SU-DHL-6 (cell line): Measurements from ENCODE around the gene PLD1.

ENCODE experiments used
- H2AFZ ChIP-seq: fragments of 200-600 bp; sonication (generic); 2 replicates; pipeline ENCODE4 v1.6.1; 2014; ENCODE audit warnings: low read depth, mild to moderate bottlenecking, moderate library complexity, mixed read lengths, antibody characterized with exemption, low read length; ENCODE audit not compliant: severe bottlenecking
- H3F3A ChIP-seq: fragments of 200-600 bp; shearing (Covaris generic); 2 replicates; pipeline ENCODE4 v1.6.0; 2016; ENCODE audit warnings: antibody characterized with exemption, mild to moderate bottlenecking; ENCODE audit not compliant: insufficient read depth
- H3K27ac ChIP-seq: fragments of 200-600 bp; sonication (generic); 2 replicates; pipeline ENCODE4 v1.5.1; 2016; ENCODE audit warnings: low read depth, mild to moderate bottlenecking, low read length, moderate library complexity, mixed read lengths
- H3K27me3 ChIP-seq: fragments of 200-600 bp; sonication (generic), shearing (Covaris generic); 2 replicates; pipeline ENCODE4 v1.6.0; 2014; ENCODE audit warnings: mild to moderate bottlenecking, low read length
- H3K36me3 ChIP-seq: fragments of 200-600 bp; sonication (generic); 2 replicates; pipeline ENCODE4 v1.6.1; 2014; ENCODE audit warnings: mild to moderate bottlenecking, low read length, mixed read lengths
- H3K4me2 ChIP-seq: fragments of 300-600, 200-600 bp; shearing (Covaris generic), sonication (generic); 2 replicates; pipeline ENCODE4 v1.6.0; 2014; ENCODE audit warnings: low read length, low read depth, mild to moderate bottlenecking; ENCODE audit not compliant: poor library complexity, severe bottlenecking
- H3K4me3 ChIP-seq: fragments of 200-600 bp; sonication (generic); 2 replicates; pipeline ENCODE4 v1.5.1; 2014; ENCODE audit warnings: antibody characterized with exemption, low read length, mild to moderate bottlenecking, mixed read lengths; ENCODE audit not compliant: insufficient read depth, poor library complexity, severe bottlenecking
- H3K79me2 ChIP-seq: fragments of 200-600 bp; sonication (generic); 2 replicates; pipeline ENCODE4 v1.6.1; 2014; ENCODE audit warnings: mild to moderate bottlenecking, low read length, moderate library complexity; ENCODE audit not compliant: insufficient read depth
- H3K9ac ChIP-seq: fragments of 200-600 bp; sonication (generic); 2 replicates; pipeline ENCODE4 v1.7.0; 2014; ENCODE audit warnings: mild to moderate bottlenecking, low read length
- H3K9me2 ChIP-seq: fragments of 200-600 bp; sonication (generic); replicated peaks from 2 replicates; pipeline ENCODE4 v1.6.1; 2014; ENCODE audit warnings: low read length; ENCODE audit not compliant: insufficient read depth
- H3K9me3 ChIP-seq: fragments of 200-600 bp; sonication (generic); 2 replicates; pipeline ENCODE4 v1.6.1; 2014; ENCODE audit warnings: low read length, mixed read lengths; ENCODE audit not compliant: insufficient read depth
- H4K20me1 ChIP-seq: fragments of 200-600 bp; sonication (generic); 2 replicates; pipeline ENCODE4 v1.6.1; 2014; ENCODE audit warnings: low read depth, mild to moderate bottlenecking, antibody characterized with exemption, low read length, moderate library complexity, mixed read lengths
- CTCF ChIP-seq: fragments of 200-600 bp; sonication (generic); IDR thresholded peaks from one replicate; pipeline ENCODE4 v1.5.1; 2017; ENCODE audit warnings: antibody characterized with exemption, mild to moderate bottlenecking, low read length, moderate library complexity; ENCODE audit not compliant: insufficient read depth, poor library complexity, severe bottlenecking
- EZH2phosphoT487 ChIP-seq: fragments of 200-600 bp; sonication (generic), shearing (Covaris generic); conservative IDR thresholded peaks from 2 replicates; pipeline ENCODE4 v1.6.1; 2018; ENCODE audit warnings: mild to moderate bottlenecking, antibody characterized with exemption, low read length, moderate library complexity, mixed read lengths

Gene PLD1

GRCh38 chr3:171838218-171838720, 28.0 kb upstream of the PLD1 start:
- H3K27me3 ChIP-seq: no peaks in the 10 kb centered on the region
- H3K9me3 ChIP-seq: no peaks in the 10 kb centered on the region
- TF ChIP-seq EZH2phosphoT487 (no peak), CTCF (no peak)
- no peaks in the 10 kb centered on the region for H3K9me2 ChIP-seq
- H3K27ac ChIP-seq: no peak overlapping the region
- no peak overlapping the region for H3K4me2 ChIP-seq
- no peaks in the 10 kb centered on the region for H3K79me2 ChIP-seq
- no peak overlapping the region for H2AFZ ChIP-seq
- H4K20me1 ChIP-seq: no peaks in the 10 kb centered on the region
- no peak overlapping the region for H3K4me3 ChIP-seq
- no peaks in the 10 kb centered on the region for H3F3A ChIP-seq
- no peak overlapping the region for H3K9ac ChIP-seq
- H3K36me3 ChIP-seq: no peaks in the 10 kb centered on the region

GRCh38 chr3:171837698-171838097, 27.4 kb upstream of the PLD1 start:
- no peak for TF ChIP-seq EZH2phosphoT487
- TF ChIP-seq CTCF: no peak

GRCh38 chr3:171836855-171837254, 26.6 kb upstream of the PLD1 start:
- no peaks in the 10 kb centered on the region for H3K79me2 ChIP-seq
- no peaks in the 10 kb centered on the region for H3F3A ChIP-seq
- no peak overlapping the region for H3K9ac ChIP-seq
- no peaks in the 10 kb centered on the region for H3K36me3 ChIP-seq
- no peak for TF ChIP-seq EZH2phosphoT487
- no peak overlapping the region for H3K27ac ChIP-seq
- no peaks in the 10 kb centered on the region for H3K9me2 ChIP-seq
- no peaks in the 10 kb centered on the region for H3K9me3 ChIP-seq
- no peak overlapping the region for H3K4me2 ChIP-seq
- no peaks in the 10 kb centered on the region for H3K27me3 ChIP-seq
- H3K4me3 ChIP-seq: no peak overlapping the region
- H2AFZ ChIP-seq: no peak overlapping the region
- no peaks in the 10 kb centered on the region for H4K20me1 ChIP-seq

More at GRCh38 chr3:171837698-171838097, 27.4 kb upstream of the PLD1 start:
- no peaks in the 10 kb centered on the region for H3K9me2 ChIP-seq
- H3K4me3 ChIP-seq: no peak overlapping the region
- H2AFZ ChIP-seq: no peak overlapping the region
- H3K9me3 ChIP-seq: no peaks in the 10 kb centered on the region
- no peaks in the 10 kb centered on the region for H3K36me3 ChIP-seq
- H3F3A ChIP-seq: no peaks in the 10 kb centered on the region
- H4K20me1 ChIP-seq: no peaks in the 10 kb centered on the region
- H3K79me2 ChIP-seq: no peaks in the 10 kb centered on the region
- H3K27me3 ChIP-seq: no peaks in the 10 kb centered on the region
- no peak overlapping the region for H3K9ac ChIP-seq
- H3K27ac ChIP-seq: no peak overlapping the region
- no peak overlapping the region for H3K4me2 ChIP-seq

GRCh38 chr3:171835613-171836012, 25.3 kb upstream of the PLD1 start:
- Histone ChIP-seq H3F3A (no peaks in the 10 kb centered on the region), H3K4me3 (no peak overlapping the region), H4K20me1 (no peaks in the 10 kb centered on the region), H3K4me2 (no peak overlapping the region), H3K27ac (no peak overlapping the region), H3K9me2 (no peaks in the 10 kb centered on the region), H3K9ac (no peak overlapping the region), H3K9me3 (no peaks in the 10 kb centered on the region), H3K27me3 (no peaks in the 10 kb centered on the region), H3K36me3 (no peaks in the 10 kb centered on the region), H3K79me2 (no peaks in the 10 kb centered on the region), H2AFZ (no peak overlapping the region)
- TF ChIP-seq EZH2phosphoT487 (no peak), CTCF (no peak)
